Nephron (organoid): ENCODE measurements around the gene ALOXE3.
A peak's percentile ranks its signal among the peaks of the same experiment; 100 is the strongest.

Experiments used
- H3K27ac Mint-ChIP-seq, 3 experiments: 2 replicates each; pipeline ENCODE4 v1.8.0; 2020; ENCODE audit warnings: mixed read lengths in 3 of 3, mild to moderate bottlenecking in 2 of 3, moderate library complexity in 1 of 3
- H3K27me3 Mint-ChIP-seq: 2 replicates; pipeline ENCODE4 v1.8.0; 2021; ENCODE audit warnings: low read depth, mild to moderate bottlenecking, moderate library complexity, mixed read lengths
- H3K36me3 Mint-ChIP-seq: 2 replicates; pipeline ENCODE4 v1.8.0; 2020; ENCODE audit warnings: low read depth, mixed read lengths
- H3K4me1 Mint-ChIP-seq: 2 replicates; pipeline ENCODE4 v1.8.0; 2020; ENCODE audit warnings: mixed read lengths
- H3K4me3 Mint-ChIP-seq, 3 experiments: 2 replicates each; pipeline ENCODE4 v1.8.0; 2020; ENCODE audit warnings: mild to moderate bottlenecking in 3 of 3, mixed read lengths in 3 of 3, moderate library complexity in 2 of 3
- H3K9me3 Mint-ChIP-seq: 2 replicates; pipeline ENCODE4 v1.8.0; 2020; ENCODE audit warnings: mixed read lengths
- TF ChIP-seq, protein P1 (sequence below), 3 experiments: fragments of 200-600 bp; sonication (generic); IDR thresholded peaks; one replicate each; pipeline ENCODE4 v1.5.0; 2021; ENCODE audit warnings: antibody characterized with exemption in 3 of 3; ENCODE audit not compliant: unreplicated experiment in 3 of 3

ALOXE3 gene

DNA sequence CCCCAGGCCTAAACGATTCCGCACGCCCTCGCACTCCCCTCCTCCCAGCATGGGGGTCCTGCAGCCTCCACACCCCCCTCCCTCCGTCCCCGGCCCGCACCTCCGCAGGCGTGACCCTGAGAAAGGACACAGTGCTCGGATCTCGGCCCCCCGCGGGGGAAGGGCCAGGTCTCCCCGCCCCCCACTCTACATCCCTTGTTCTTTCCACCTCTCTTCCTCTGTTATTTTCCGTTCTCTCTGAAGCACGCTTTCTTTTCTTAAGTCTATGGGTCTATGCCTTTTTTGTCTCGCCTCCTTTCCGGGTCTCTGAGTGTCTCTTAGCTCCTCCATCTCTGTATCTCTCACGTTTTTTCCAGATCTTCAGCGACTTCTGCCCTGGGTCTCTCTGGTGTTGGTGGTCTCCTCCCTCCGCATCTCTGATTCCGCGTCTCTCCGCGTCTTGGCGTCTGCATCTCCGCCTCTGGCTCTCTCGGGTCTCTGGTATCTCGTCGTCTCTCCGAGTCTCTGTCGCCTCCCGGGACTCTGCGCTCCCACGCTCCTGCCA, 7.7 kb upstream of the ALOXE3 start:
- H3K36me3 Mint-ChIP-seq, result no peaks in the 10 kb centered on the region
- peaks cover 70% of the 10 kb centered on the region for H3K27me3 Mint-ChIP-seq
- peak overlapping the region; percentile 87 to 90 (median 89) for H3K4me3 Mint-ChIP-seq
- TF ChIP-seq, protein P1, sequence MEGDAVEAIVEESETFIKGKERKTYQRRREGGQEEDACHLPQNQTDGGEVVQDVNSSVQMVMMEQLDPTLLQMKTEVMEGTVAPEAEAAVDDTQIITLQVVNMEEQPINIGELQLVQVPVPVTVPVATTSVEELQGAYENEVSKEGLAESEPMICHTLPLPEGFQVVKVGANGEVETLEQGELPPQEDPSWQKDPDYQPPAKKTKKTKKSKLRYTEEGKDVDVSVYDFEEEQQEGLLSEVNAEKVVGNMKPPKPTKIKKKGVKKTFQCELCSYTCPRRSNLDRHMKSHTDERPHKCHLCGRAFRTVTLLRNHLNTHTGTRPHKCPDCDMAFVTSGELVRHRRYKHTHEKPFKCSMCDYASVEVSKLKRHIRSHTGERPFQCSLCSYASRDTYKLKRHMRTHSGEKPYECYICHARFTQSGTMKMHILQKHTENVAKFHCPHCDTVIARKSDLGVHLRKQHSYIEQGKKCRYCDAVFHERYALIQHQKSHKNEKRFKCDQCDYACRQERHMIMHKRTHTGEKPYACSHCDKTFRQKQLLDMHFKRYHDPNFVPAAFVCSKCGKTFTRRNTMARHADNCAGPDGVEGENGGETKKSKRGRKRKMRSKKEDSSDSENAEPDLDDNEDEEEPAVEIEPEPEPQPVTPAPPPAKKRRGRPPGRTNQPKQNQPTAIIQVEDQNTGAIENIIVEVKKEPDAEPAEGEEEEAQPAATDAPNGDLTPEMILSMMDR (IDR thresholded peaks at IDR 0.05; ENCODE audit: unreplicated experiment in 3 of 3), result no peak
- no peak overlapping the region for H3K27ac Mint-ChIP-seq
- H3K9me3 Mint-ChIP-seq, result no peaks in the 10 kb centered on the region
- peaks cover 41% of the 10 kb centered on the region for H3K4me1 Mint-ChIP-seq

DNA sequence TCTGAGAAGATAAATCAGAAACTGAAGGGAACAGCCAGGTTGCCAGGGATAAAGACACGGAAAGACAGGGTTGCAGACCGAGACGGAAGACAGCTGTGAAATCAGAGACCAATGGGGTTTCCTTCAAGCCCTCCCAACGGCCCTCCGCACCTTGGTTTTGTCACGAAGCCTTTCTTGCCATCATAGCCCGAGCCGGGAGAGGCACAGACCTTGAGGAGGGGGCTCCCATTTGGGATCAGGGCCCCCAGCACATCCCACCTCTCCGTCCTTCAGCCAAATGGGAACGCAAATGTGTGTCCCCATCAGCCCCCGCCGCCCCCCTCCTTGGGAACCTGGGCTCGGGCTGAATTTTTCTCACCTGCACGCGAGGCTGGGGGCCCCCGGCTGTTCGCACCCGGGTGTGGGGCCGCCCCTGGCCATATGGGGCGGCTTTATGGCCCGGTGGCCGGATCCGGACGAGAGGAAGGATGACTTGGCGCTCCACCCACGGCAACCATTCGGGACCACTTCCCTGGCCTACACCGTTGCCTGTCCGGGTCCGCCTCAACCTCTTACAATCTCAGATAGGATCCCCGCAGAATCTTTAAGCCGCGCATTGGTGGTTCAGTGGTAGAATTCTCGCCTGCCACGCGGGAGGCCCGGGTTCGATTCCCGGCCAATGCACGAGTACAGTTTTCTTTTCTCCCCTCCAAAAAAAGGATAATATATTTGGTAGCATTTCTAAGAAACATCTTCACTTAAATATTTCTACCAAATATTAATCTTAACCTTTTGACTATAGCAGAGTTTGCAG, 7.0 kb upstream of the ALOXE3 start:
- peaks cover 75% of the 10 kb centered on the region for H3K27me3 Mint-ChIP-seq
- H3K36me3 Mint-ChIP-seq, result no peaks in the 10 kb centered on the region
- peaks cover 48% of the 10 kb centered on the region for H3K4me1 Mint-ChIP-seq
- peak overlapping the region; percentile 87 to 90 (median 89) for H3K4me3 Mint-ChIP-seq
- TF ChIP-seq, protein P1 (IDR thresholded peaks at IDR 0.05; ENCODE audit: unreplicated experiment in 3 of 3), result no peak
- H3K27ac Mint-ChIP-seq, result peak overlapping the region in 1 of 3 experiments; percentile 34
- H3K9me3 Mint-ChIP-seq, result no peaks in the 10 kb centered on the region

DNA sequence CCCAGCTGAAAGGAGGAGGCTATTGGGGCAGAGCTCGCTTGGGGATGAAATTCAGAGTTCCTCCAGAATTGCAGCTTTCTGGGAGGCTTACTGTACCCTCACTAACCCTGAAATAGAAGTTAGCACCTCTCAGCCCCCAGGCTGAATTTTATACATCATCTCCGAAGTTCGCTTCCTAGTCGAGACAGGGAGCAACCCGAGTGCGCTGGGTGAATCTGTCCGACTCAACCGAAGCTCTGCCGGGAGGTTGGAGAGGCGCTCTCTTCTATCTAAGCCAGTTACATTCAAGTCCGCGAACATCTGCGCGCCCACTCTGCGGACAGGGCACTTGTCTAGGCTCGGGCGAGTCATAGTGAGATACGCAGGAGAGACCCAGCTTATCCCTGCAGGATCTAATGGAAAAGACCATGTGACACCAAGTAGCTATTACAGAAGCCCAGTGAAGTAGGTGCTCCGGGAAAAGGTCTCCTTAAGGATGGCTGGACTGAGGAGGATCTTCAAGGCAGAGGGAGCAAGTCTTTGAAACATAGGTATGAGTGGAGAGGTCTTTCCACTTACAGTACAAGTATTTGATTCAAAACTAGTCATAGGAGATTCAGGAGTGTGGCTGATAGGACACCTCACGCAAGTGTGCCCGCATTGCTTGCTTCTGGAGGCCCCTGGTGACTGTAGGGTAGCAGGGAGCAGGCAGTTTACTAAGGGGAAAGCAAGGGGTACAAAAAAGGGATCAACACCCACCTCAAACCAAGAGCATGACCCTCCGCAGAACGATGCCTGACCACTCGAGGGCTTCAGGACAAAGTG, 6.2 kb upstream of the ALOXE3 start:
- TF ChIP-seq, protein P1 (IDR thresholded peaks at IDR 0.05; ENCODE audit: unreplicated experiment in 3 of 3), result no peak
- H3K4me1 Mint-ChIP-seq, result peaks cover 56% of the 10 kb centered on the region
- peak overlapping the region; percentile 87 to 90 (median 89) for H3K4me3 Mint-ChIP-seq
- no peaks in the 10 kb centered on the region for H3K36me3 Mint-ChIP-seq
- peaks cover 77% of the 10 kb centered on the region for H3K27me3 Mint-ChIP-seq
- H3K27ac Mint-ChIP-seq, result no peak overlapping the region
- H3K9me3 Mint-ChIP-seq, result no peaks in the 10 kb centered on the region

DNA sequence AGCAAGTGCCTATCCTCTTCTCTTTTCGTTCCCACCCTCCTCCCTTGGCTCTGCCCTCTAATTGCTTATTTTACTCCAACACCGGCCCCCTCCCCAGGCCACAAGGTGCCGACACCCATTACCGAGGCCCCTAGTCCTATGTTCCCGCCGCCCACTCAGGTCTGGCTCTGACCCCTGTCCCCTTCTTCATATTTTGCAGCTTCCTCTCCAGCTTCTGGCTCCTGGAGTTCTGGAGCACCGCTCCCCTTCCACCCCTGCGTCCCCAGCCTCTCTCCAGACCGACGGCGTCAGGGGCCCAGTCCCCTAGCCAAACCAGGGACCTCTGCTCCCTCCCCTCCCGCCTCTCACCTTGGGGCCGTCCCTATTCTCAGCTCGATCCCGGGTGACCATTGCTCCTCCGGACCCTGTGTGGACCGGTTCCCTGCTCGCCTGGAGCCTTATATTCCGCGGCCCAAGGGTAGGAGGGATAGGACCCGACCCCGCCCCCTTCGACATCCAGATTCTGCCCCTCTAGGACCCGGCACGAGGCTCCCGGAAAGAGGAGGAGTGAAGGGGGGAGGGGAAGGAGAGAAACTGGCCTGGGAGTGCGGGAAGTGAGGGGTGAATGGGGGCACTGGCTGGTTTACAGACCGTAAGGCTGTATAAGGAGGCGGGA, 5.5 kb upstream of the ALOXE3 start, which contains the start of gene HES7:
Gene HES7 (minus strand): TSS at position 412 of the 655 bp plus-strand sequence. CDS start 22 bp downstream, at position 390.
- H3K27ac Mint-ChIP-seq, result no peak within 1 kb of the TSS
- TF ChIP-seq, protein P1 (IDR thresholded peaks at IDR 0.05; ENCODE audit: unreplicated experiment in 3 of 3), result no peak
- peaks cover 74% of the 10 kb centered on the region for H3K27me3 Mint-ChIP-seq
- no peaks in the 10 kb centered on the region for H3K9me3 Mint-ChIP-seq
- peaks cover 56% of the 10 kb centered on the region for H3K4me1 Mint-ChIP-seq
- peak within 1 kb of the TSS; percentile 87 to 90 (median 89) for H3K4me3 Mint-ChIP-seq
- H3K36me3 Mint-ChIP-seq, result no peaks in the 10 kb centered on the region

DNA sequence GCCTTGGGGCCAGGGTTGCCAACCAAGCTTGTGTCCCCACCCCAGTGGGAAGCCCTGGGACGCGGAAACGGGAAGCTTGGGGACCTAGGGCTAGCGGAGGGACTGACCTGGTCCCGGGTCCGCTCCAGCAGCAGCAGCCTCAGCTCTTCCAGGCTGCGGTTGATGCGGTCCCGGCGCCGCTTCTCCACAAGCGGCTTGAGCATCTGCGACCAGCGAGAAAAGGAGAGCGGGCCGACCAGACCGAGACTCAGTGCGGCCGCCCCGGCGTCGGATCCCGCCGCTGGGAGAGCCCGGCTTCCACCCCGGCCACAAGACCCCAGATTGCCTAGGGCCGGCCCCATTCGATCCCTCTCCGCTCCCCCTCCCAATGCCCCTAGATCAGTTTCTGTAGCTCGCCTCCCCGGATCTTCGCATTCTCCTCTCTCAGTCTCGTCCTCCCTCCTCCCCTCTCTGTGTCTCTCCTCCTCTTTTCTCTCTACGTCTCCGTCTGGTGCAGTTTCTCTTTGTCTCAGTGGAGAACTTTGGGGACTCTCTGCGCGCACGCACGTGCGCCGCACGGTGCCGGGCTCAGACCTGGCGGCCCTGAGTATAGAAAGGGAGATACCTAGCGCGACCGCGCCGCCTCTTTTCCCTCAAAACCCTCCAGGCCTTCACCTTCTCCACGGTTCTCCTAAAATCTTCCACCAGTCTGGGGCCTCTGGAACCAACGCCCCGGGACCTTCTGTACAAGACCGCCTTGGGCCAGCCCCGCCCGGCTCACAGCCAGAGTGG, 4.8 kb upstream of the ALOXE3 start:
- H3K36me3 Mint-ChIP-seq, result no peaks in the 10 kb centered on the region
- no peaks in the 10 kb centered on the region for H3K9me3 Mint-ChIP-seq
- TF ChIP-seq, protein P1 (IDR thresholded peaks at IDR 0.05; ENCODE audit: unreplicated experiment in 3 of 3), result no peak
- H3K27ac Mint-ChIP-seq, result no peak overlapping the region
- H3K27me3 Mint-ChIP-seq, result peaks cover 81% of the 10 kb centered on the region
- peaks cover 62% of the 10 kb centered on the region for H3K4me1 Mint-ChIP-seq
- peak overlapping the region; percentile 87 to 90 (median 89) for H3K4me3 Mint-ChIP-seq
